Mesothelial cell of epicardium (in vitro differentiated cells): ENCODE results near the gene HDLBP. TPM values are rescaled to one million over a fixed set of nuclear protein-coding genes. Genes with fewer than 3 reads are reported as not detected.

Experiments used
- DNase-seq, 2 experiments: peaks; one replicate each; pipeline ENCODE4 v3.0.0; 2021; ENCODE audit warnings: low spot score in 2 of 2; ENCODE audit not compliant: unreplicated experiment in 2 of 2
- H3K27ac Mint-ChIP-seq: 2 replicates; pipeline ENCODE4 v1.8.0; 2021; ENCODE audit warnings: mixed read lengths
- H3K27me3 Mint-ChIP-seq: 2 replicates; pipeline ENCODE4 v1.8.0; 2021; ENCODE audit warnings: low read depth, mixed read lengths
- H3K36me3 Mint-ChIP-seq: 2 replicates; pipeline ENCODE4 v1.8.0; 2021; ENCODE audit warnings: mixed read lengths
- H3K4me1 Mint-ChIP-seq: 2 replicates; pipeline ENCODE4 v1.8.0; 2021; ENCODE audit warnings: mixed read lengths
- H3K4me3 Mint-ChIP-seq: 2 replicates; pipeline ENCODE4 v1.8.0; 2021; ENCODE audit warnings: mild to moderate bottlenecking, moderate library complexity, mixed read lengths
- H3K9me3 Mint-ChIP-seq: 2 replicates; pipeline ENCODE4 v1.8.0; 2021; ENCODE audit warnings: mixed read lengths
- CTCF ChIP-seq: fragments of 200-600 bp; sonication (generic); IDR thresholded peaks from one replicate; pipeline ENCODE4 v1.5.0; 2021; ENCODE audit warnings: antibody characterized with exemption; ENCODE audit not compliant: unreplicated experiment
- total RNA-seq: library from RNA; stranded (reverse); gene quantifications from 3 replicates; pipeline ENCODE4 v1.2.1, GENCODE V29; 2021

Gene HDLBP
- total RNA-seq, 1 donor from 2014 or later = 484 TPM

GRCh38 chr2:241270531-241270930, 44.9 kb downstream of the HDLBP start:
- H3K4me1 Mint-ChIP-seq = peaks cover 37% of the 10 kb centered on the region
- H3K27me3 Mint-ChIP-seq = no peaks in the 10 kb centered on the region
- TF ChIP-seq CTCF = no peak
- H3K36me3 Mint-ChIP-seq = peaks cover 30% of the 10 kb centered on the region
- peak overlapping the region; percentile 97 for H3K4me3 Mint-ChIP-seq
- no peak for DNase-seq
- peaks cover 8% of the 10 kb centered on the region for H3K9me3 Mint-ChIP-seq
- peak overlapping the region; percentile 79 for H3K27ac Mint-ChIP-seq

GRCh38 chr2:241269707-241270520, 45.6 kb downstream of the HDLBP start:
- Mint-ChIP-seq H3K36me3 (peaks cover 26% of the 10 kb centered on the region), H3K9me3 (peaks cover 2% of the 10 kb centered on the region), H3K4me3 (peak overlapping the region; percentile 97), H3K4me1 (peaks cover 37% of the 10 kb centered on the region), H3K27ac (peak overlapping the region; percentile 79), H3K27me3 (no peaks in the 10 kb centered on the region)
- TF ChIP-seq CTCF = no peak
- DNase-seq = no peak

- Mint-ChIP-seq H3K4me1 (peaks cover 37% of the 10 kb centered on the region), H3K9me3 (no peaks in the 10 kb centered on the region), H3K4me3 (peak overlapping the region; percentile 20), H3K27me3 (no peaks in the 10 kb centered on the region), H3K27ac (peak overlapping the region; percentile 37), H3K36me3 (peaks cover 24% of the 10 kb centered on the region)
- DNase-seq = no peak
- no peak for TF ChIP-seq CTCF
These were observed 46.6 kb downstream of the HDLBP start for GRCh38 chr2:241268716-241269445.

GRCh38 chr2:241268306-241268705, 47.2 kb downstream of the HDLBP start:
- DNase-seq = no peak
- H3K36me3 Mint-ChIP-seq = peaks cover 28% of the 10 kb centered on the region
- H3K4me3 Mint-ChIP-seq = no peak overlapping the region
- H3K4me1 Mint-ChIP-seq = peaks cover 37% of the 10 kb centered on the region
- no peaks in the 10 kb centered on the region for H3K27me3 Mint-ChIP-seq
- TF ChIP-seq CTCF = no peak
- peak overlapping the region; percentile 37 for H3K27ac Mint-ChIP-seq
- H3K9me3 Mint-ChIP-seq = no peaks in the 10 kb centered on the region

GRCh38 chr2:241267249-241268067, 48.0 kb downstream of the HDLBP start:
- Mint-ChIP-seq H3K9me3 (no peaks in the 10 kb centered on the region), H3K36me3 (peaks cover 35% of the 10 kb centered on the region), H3K27ac (peak overlapping the region; percentile 37), H3K27me3 (no peaks in the 10 kb centered on the region), H3K4me3 (no peak overlapping the region), H3K4me1 (peaks cover 37% of the 10 kb centered on the region)
- TF ChIP-seq CTCF = no peak
- no peak for DNase-seq
